Ascending aorta (tissue), 2 donors: ENCODE data around the gene BET1L. TPM values are rescaled to one million over a fixed set of nuclear protein-coding genes. Genes with fewer than 3 reads are reported as not detected.
"Not testable (repeated sequence)": the region's sequence is repeated elsewhere in the genome, so short reads cannot be mapped to it uniquely, and the experiment has no call there.

Source experiments
- DNase-seq, 2 donors: peaks; one replicate each; pipeline ENCODE4 v3.0.0-alpha.2; 2019; ENCODE audit warnings: low spot score in 2 of 2
- H3K27ac ChIP-seq, 2 donors: fragments of 200-600 bp; sonication (generic); one replicate each; pipeline ENCODE4 v1.5.1; 2016 to 2017; ENCODE audit warnings: mild to moderate bottlenecking in 1 of 2
- H3K27me3 ChIP-seq: fragments of 200-600 bp; sonication (generic); one replicate; pipeline ENCODE4 v1.5.1; 2017
- H3K36me3 ChIP-seq, 2 donors: fragments of 200-600 bp; sonication (generic); one replicate each; pipeline ENCODE4 v1.5.1; 2016
- H3K4me1 ChIP-seq, 2 donors: fragments of 200-600 bp; sonication (generic); one replicate each; pipeline ENCODE4 v1.5.1; 2016 to 2017; ENCODE audit warnings: mild to moderate bottlenecking in 1 of 2
- H3K4me3 ChIP-seq, 2 donors: fragments of 200-600 bp; sonication (generic); one replicate each; pipeline ENCODE4 v1.5.1; 2016 to 2017; ENCODE audit warnings: mild to moderate bottlenecking in 1 of 2
- H3K9me3 ChIP-seq, 2 donors: fragments of 200-600 bp; sonication (generic); one replicate each; pipeline ENCODE4 v1.5.1; 2016
- CTCF ChIP-seq, 3 experiments: fragments of 200-600 bp in 2 of 3; fragments of 450-650 bp in 1 of 3; sonication (generic) in 2 of 3; IDR thresholded peaks; one replicate each; pipeline ENCODE4 v1.5.1; 2016 to 2019; ENCODE audit warnings: antibody characterized with exemption in 3 of 3, mild to moderate bottlenecking in 1 of 3, moderate library complexity in 1 of 3
- intact Hi-C: fragments of 100-400 bp; cut with DNase I; formaldehyde crosslinking; loops from one replicate; pipeline ENCODE4 v1.15.1; 2023
- total RNA-seq: library from RNA; depleted of rRNA; stranded (reverse); fragments of >200 nt; gene quantifications from one replicate; pipeline ENCODE4 v1.1.0, GENCODE V29; 2016

BET1L gene
- total RNA-seq, 1 donor from 2014 or later, result 42.3 TPM

- H3K36me3 ChIP-seq, H3K4me3 ChIP-seq, H3K4me1 ChIP-seq, intact Hi-C loops, H3K9me3 ChIP-seq, H3K27me3 ChIP-seq, H3K27ac ChIP-seq: not testable (repeated sequence)
- peak in 1 of 3 experiments; percentile 18 for TF ChIP-seq CTCF (IDR thresholded peaks at IDR 0.05)
- peak in 1 of 2 donors; percentile 54 for DNase-seq
Measured at GRCh38 chr11:189843-190311, 17.3 kb downstream of the BET1L start.

GRCh38 chr11:189200-189783 lies 17.9 kb downstream of the BET1L start:
- intact Hi-C loops, H3K9me3 ChIP-seq, H3K27ac ChIP-seq, H3K4me3 ChIP-seq, H3K36me3 ChIP-seq, H3K27me3 ChIP-seq, H3K4me1 ChIP-seq: not testable (repeated sequence)
- DNase-seq, result peak in 1 of 2 donors; percentile 45

GRCh38 chr11:180242-180641 lies 27.0 kb downstream of the BET1L start:
- DNase-seq, H3K27me3 ChIP-seq, intact Hi-C loops, H3K4me3 ChIP-seq, H3K9me3 ChIP-seq, H3K4me1 ChIP-seq, H3K27ac ChIP-seq, H3K36me3 ChIP-seq: not testable (repeated sequence)
- peak in 2 of 3 experiments; percentile 18 to 31 for TF ChIP-seq CTCF (IDR thresholded peaks at IDR 0.05)

Other genes starting within 250 kb of the BET1L start
- not detected for gene SCGB1C1, start 14.3 kb downstream of the BET1L start, total RNA-seq
- 102 TPM for gene RIC8A, start 309 bp upstream of the BET1L start, total RNA-seq
- 69.9 TPM for gene SIRT3, start 28.9 kb upstream of the BET1L start, total RNA-seq
- gene PSMD13, start 29.6 kb upstream of the BET1L start, total RNA-seq, result 50.2 TPM
- not detected for gene NLRP6, start 71.0 kb upstream of the BET1L start, total RNA-seq
- 155 TPM for gene PGGHG, start 81.7 kb upstream of the BET1L start, total RNA-seq
- gene IFITM5, start 92.1 kb upstream of the BET1L start, total RNA-seq, result not detected
- gene IFITM2, start 100.4 kb upstream of the BET1L start, total RNA-seq, result 1,131 TPM
- gene IFITM1, start 106.6 kb upstream of the BET1L start, total RNA-seq, result 650 TPM
- 1,421 TPM for gene IFITM3, start 113.5 kb upstream of the BET1L start, total RNA-seq
- not detected for gene B4GALNT4, start 162.1 kb upstream of the BET1L start, total RNA-seq
- gene PKP3, start 186.8 kb upstream of the BET1L start, total RNA-seq, result not detected
- gene SIGIRR, start 207.6 kb upstream of the BET1L start, total RNA-seq, result 121 TPM
- gene ANO9, start 234.6 kb upstream of the BET1L start, total RNA-seq, result 4.0 TPM
- 185 TPM for gene PTDSS2, start 242.9 kb upstream of the BET1L start, total RNA-seq